Activated CD4-positive, alpha-beta T cell treated with anti-CD3 and anti-CD28 coated beads for 36 hours (primary cell): ENCODE measurements around the gene CLMP. TPM values are rescaled to one million over a fixed set of nuclear protein-coding genes. Genes with fewer than 3 reads are reported as not detected.
"Not testable (repeated sequence)": the region's sequence is repeated elsewhere in the genome, so short reads cannot be mapped to it uniquely, and the experiment has no call there.

Experiments
- ATAC-seq: fragments of 200-7000 bp; cut with Tn5 transposase; one replicate; pipeline ENCODE4 v1.10.0; 2021; ENCODE audit warnings: mild to moderate bottlenecking, moderate library complexity
- CTCF ChIA-PET: fragments of 350-600 bp; sonication (Branson Sonifier 250); formaldehyde crosslinking; loops from one replicate; lab custom pipeline; 2021; ENCODE audit warnings: antibody characterized with exemption; lab: Charles Lee
- POLR2A ChIA-PET: fragments of 350-600 bp; sonication (Branson Sonifier 250); formaldehyde crosslinking; loops from one replicate; lab custom pipeline; 2021; ENCODE audit warnings: antibody characterized with exemption, inconsistent platforms; lab: Charles Lee
- DNase-seq: peaks from one replicate; pipeline ENCODE4 v3.0.0-alpha.2; 2020
- H3K27ac Mint-ChIP-seq: one replicate; pipeline ENCODE4 v1.8.0; 2021; ENCODE audit warnings: mixed read lengths
- H3K27me3 Mint-ChIP-seq: one replicate; pipeline ENCODE4 v1.8.0; 2021; ENCODE audit warnings: mixed read lengths
- H3K36me3 Mint-ChIP-seq: one replicate; pipeline ENCODE4 v1.8.0; 2021; ENCODE audit warnings: low read depth, mixed read lengths
- H3K4me1 Mint-ChIP-seq: one replicate; pipeline ENCODE4 v1.8.0; 2021; ENCODE audit warnings: mixed read lengths
- H3K4me3 Mint-ChIP-seq: one replicate; pipeline ENCODE4 v1.8.0; 2021; ENCODE audit warnings: mild to moderate bottlenecking, moderate library complexity, mixed read lengths
- H3K9me3 Mint-ChIP-seq: one replicate; pipeline ENCODE4 v1.8.0; 2021; ENCODE audit warnings: low read depth, mixed read lengths
- intact Hi-C, 2 experiments: fragments of 100-400 bp; cut with DNase I in 1 of 2; cut with micrococcal nuclease in 1 of 2; formaldehyde crosslinking; loops; one replicate each; pipeline versions ENCODE4 v1.14.2 to v1.15.1; 2022 to 2024; cut with DNase I, micrococcal nuclease
- total RNA-seq, 2 experiments: library from RNA; stranded (reverse); gene quantifications; one replicate each; pipeline ENCODE4 v1.2.3, GENCODE V29; 2021

The CLMP gene
- total RNA-seq, 2 experiments from 2014 or later = 0.05 to 0.09 TPM

DNA sequence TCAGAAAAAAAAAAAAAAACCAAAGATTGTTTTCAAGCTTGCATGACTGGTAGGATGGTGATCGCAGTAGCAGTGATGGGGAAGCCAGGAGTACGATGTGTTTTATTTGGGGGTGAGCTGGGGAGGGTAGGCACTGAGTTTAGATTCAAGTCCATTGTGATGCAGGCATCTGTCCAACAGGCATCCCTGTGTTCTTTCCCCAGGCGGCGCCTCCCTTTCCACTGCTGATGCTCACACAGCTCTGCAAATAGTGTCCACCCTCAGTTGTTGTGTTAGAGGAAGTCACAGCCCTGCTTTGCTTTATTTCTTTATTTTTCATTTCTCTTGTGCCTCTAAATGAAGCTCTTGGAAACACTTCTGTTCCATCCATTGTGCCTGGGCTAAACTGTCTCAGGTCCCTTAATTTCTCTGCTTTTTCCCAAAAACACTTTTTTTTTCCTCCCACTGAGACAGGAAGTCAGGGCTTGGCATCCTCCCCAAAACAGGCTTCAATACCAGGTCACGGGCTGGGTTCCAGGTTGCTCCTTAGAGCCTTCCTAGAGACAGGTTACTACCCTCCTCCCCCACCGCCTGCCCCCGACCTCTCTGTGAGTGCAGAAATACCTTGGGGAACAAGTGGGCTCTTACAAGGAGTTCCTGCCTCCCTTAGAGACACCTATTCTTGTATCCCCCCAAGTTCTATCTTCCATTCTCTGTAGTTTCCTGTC, 94.5 kb downstream of the CLMP start:
- peak; percentile 18 for ATAC-seq
- Mint-ChIP-seq H3K36me3 (no peaks in the 10 kb centered on the region), H3K4me3 (peak overlapping the region; percentile 46), H3K27ac (peak overlapping the region; percentile 75), H3K9me3 (no peaks in the 10 kb centered on the region), H3K27me3 (no peaks in the 10 kb centered on the region), H3K4me1 (peaks cover 24% of the 10 kb centered on the region)
- ChIA-PET POLR2A (interaction anchor here (0.6 to 1.3 kb wide), 4 partner anchors 38 to 358 kb away, joined by 3 to 6 read pairs (median 4); partner anchors contain the start of gene HSPA8), CTCF (interaction anchor here (1.1 to 8.1 kb wide), 6 partner anchors 10 to 146 kb away, joined by 3 to 91 read pairs (median 4); no protein-coding TSS in a partner anchor)
- DNase-seq = no peak
- intact Hi-C loops = loop anchor here in 1 of 2 experiments (5.0 kb wide), 1 partner anchor 38 kb away; the partner anchor contains the start of gene HSPA8

DNA sequence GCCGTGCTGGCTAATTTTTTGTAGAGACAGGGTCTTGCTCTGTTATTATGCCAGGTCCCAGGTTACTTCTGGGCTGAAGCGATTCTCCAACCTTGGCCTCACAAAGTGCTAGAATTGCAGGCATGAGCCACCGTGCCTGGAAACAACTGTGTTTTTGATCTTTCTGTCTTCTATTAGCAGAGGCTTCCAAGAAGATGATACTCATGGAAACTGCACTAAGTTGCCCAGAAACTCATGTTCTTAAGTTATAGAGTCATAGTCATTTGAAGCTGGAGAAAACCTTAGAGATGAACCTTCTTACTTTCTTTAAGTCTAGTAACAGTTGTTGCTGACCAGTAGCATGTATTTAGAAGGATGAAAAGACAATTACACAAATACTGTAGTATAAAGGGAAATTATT, 96.1 kb downstream of the CLMP start:
- DNase-seq (no peak), ATAC-seq (no peak)
- Mint-ChIP-seq H3K4me3 (no peak overlapping the region), H3K9me3 (no peaks in the 10 kb centered on the region), H3K27me3 (no peaks in the 10 kb centered on the region), H3K36me3 (no peaks in the 10 kb centered on the region), H3K27ac (no peak overlapping the region), H3K4me1 (peaks cover 24% of the 10 kb centered on the region)
- ChIA-PET POLR2A (no interaction called here), CTCF (interaction anchor here (1.0 to 8.1 kb wide), 4 partner anchors 11 to 162 kb away, joined by 3 to 91 read pairs (median 4); no protein-coding TSS in a partner anchor)
- intact Hi-C loops = no loop called here

DNA sequence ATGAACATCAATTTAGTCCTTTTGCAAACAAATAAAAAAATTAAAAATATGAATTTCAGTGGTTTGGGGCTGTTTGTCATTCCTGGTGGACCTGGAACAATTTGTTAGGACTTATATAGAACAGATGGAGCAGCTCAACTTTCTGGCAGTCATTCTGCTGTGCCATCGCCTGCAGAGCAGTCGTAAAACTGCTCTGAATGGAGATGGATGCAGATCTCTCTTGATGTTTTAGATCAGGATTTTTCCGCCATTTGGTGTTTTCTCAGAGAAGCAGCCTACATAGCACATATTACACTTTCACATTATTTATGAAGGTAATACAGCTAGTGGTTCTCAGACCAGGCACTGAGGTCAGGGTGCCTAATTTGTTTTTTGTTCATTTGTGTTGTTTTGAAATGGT, 101.3 kb downstream of the CLMP start:
- intact Hi-C loops = no loop called here
- DNase-seq (no peak), ATAC-seq (no peak)
- Mint-ChIP-seq H3K4me3 (no peak overlapping the region), H3K27me3 (no peaks in the 10 kb centered on the region), H3K4me1 (peaks cover 5% of the 10 kb centered on the region), H3K36me3 (no peaks in the 10 kb centered on the region), H3K9me3 (no peaks in the 10 kb centered on the region), H3K27ac (no peak overlapping the region)
- ChIA-PET POLR2A (interaction anchor here (1.3 kb wide), 1 partner anchor 31 kb away, joined by 3 read pairs; the partner anchor contains the start of gene HSPA8), CTCF (interaction anchor here (1.2 to 1.5 kb wide), 2 partner anchors 9 to 154 kb away, joined by 5 to 9 read pairs; no protein-coding TSS in a partner anchor)

DNA sequence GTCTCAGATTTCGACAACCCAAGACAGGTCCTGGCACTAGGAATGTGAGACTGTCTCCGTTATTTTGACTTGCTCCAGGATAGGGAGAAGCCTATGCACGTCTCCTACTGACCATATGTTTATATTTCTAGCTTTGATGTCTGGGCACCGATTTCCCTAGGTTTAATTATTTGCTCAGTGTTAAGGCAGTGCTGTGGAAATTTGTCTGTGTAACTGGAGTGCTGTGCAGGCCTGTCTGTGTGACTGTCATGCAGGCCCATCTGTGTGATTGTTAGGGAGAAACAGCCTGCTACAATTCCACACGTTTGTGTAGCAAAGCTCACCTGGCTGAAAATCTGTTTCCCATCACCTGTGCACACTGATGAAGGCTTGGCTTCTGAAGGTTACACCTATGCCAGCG, 103.5 kb downstream of the CLMP start:
- Mint-ChIP-seq H3K4me3 (no peak overlapping the region), H3K27ac (no peak overlapping the region), H3K4me1 (peaks cover 24% of the 10 kb centered on the region), H3K9me3 (no peaks in the 10 kb centered on the region), H3K27me3 (no peaks in the 10 kb centered on the region), H3K36me3 (no peaks in the 10 kb centered on the region)
- no peak for ATAC-seq
- no peak for DNase-seq
- ChIA-PET POLR2A (no interaction called here), CTCF (interaction anchor here (0.8 to 2.0 kb wide), 2 partner anchors 18 to 20 kb away, joined by 6 to 8 read pairs; no protein-coding TSS in a partner anchor)
- intact Hi-C loops = no loop called here

DNA sequence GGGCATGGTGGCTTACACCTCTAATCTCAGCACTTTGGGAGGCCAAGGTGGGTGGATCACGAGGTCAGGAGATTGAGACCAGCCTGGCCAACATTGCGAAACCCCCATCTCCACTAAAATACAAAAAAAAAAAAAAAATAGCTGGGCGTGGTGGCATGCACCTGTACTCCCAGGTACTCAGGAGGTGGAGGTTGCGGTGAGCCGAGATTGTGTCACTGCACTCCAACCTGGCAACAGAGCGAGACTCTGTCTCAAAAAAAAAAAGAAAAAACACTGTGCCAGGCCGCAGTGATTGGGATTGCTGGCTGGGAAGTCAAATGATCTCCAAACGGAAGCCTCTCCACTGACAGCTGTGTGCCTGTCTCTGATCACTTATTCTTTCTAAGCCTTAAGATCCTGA, 104.9 kb downstream of the CLMP start:
- POLR2A ChIA-PET = interaction anchor here (1.0 kb wide), 1 partner anchor 36 kb away, joined by 3 read pairs; no protein-coding TSS in a partner anchor
- H3K27ac Mint-ChIP-seq, ATAC-seq: not testable (repeated sequence)

DNA sequence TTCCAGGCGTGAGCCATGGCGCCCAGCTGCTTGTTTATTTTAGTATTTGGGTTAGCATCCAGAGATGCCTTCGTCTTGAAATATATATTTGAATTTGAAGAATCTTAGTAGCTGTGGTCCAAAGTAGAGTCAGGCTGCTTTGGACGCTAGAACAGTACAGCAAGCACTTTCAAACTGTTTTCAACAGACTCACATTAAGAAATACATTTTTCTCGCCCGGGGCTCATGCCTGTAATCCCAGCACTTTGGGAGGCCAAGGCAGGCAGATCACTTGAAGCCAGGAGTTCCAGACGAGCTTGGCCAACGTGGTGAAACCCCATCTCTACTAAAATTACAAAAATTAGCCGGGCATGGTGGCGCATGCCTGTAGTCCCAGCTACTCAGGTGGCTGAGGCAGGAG, 106.2 kb downstream of the CLMP start:
- H3K36me3 Mint-ChIP-seq, intact Hi-C loops, ATAC-seq, H3K27me3 Mint-ChIP-seq, H3K27ac Mint-ChIP-seq, H3K4me3 Mint-ChIP-seq, H3K9me3 Mint-ChIP-seq, DNase-seq: not testable (repeated sequence)
- peaks cover 41% of the 10 kb centered on the region for H3K4me1 Mint-ChIP-seq
- ChIA-PET POLR2A (interaction anchor here (1.1 kb wide), 2 partner anchors 11 to 25 kb away, joined by 3 to 8 read pairs; no protein-coding TSS in a partner anchor), CTCF (interaction anchor here (0.7 to 5.5 kb wide), 7 partner anchors 14 to 158 kb away, joined by 3 to 23 read pairs (median 4); no protein-coding TSS in a partner anchor)

More for the DNA sequence above, 104.9 kb downstream of the CLMP start:
- H3K4me1 Mint-ChIP-seq = peaks cover 37% of the 10 kb centered on the region
- intact Hi-C loops, H3K4me3 Mint-ChIP-seq, H3K27me3 Mint-ChIP-seq, DNase-seq, H3K36me3 Mint-ChIP-seq, H3K9me3 Mint-ChIP-seq: not testable (repeated sequence)
- CTCF ChIA-PET = interaction anchor here (0.6 to 1.2 kb wide), 2 partner anchors 157 to 266 kb away, joined by 3 to 4 read pairs; no protein-coding TSS in a partner anchor

DNA sequence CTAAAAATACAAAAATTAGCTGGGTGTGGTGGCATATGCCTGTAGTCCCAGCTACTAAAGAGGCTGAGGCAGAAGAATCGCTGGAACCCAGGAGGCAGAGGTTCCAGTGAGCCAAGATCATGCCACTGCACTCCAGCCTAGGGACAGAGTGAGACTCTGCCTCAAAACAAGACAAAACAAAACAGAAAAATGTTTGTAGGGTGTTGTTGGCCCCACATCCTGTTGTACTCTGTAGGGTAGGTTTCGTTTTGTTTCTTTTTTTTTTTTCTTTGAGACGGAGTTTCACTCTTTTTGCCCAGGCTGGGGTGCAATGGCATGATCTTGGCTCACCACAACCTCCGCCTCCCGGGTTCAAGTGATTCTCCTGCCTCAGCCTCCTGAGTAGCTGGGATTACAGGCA, 107.4 kb downstream of the CLMP start:
- POLR2A ChIA-PET, H3K36me3 Mint-ChIP-seq, H3K27me3 Mint-ChIP-seq, H3K9me3 Mint-ChIP-seq: not testable (repeated sequence)
- Mint-ChIP-seq H3K27ac (peak overlapping the region; percentile 80), H3K4me3 (peak overlapping the region; percentile 21), H3K4me1 (peaks cover 53% of the 10 kb centered on the region)
- intact Hi-C loops = loop anchor here in 1 of 2 experiments (2.0 kb wide), 1 partner anchor 15 kb away; no protein-coding TSS in a partner anchor
- peak; percentile 34 for DNase-seq
- CTCF ChIA-PET = interaction anchor here (0.6 to 5.5 kb wide), 6 partner anchors 8 to 159 kb away, joined by 3 to 23 read pairs (median 5); no protein-coding TSS in a partner anchor
- ATAC-seq = peak; percentile 91

DNA sequence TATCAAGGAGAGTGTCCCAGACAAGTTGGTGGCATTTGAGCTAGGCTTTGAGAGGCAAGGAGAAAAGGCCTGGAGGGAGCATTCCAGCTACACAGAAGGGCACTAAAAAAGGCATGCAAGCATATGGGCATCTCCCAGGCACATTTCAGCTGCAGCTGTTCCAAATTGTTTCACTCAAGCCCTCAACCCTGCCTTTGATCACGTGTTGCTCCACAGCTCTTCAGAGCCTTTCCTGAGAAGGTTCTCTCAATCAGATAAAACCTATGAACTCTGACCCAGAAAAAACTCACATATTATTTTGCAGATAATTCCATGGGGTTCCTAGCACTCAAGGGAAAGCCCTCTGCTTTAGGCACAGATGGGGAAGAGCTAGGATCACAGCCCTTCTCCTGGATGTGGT, 108.7 kb downstream of the CLMP start:
- H3K36me3 Mint-ChIP-seq = peaks cover 4% of the 10 kb centered on the region
- DNase-seq (no peak), ATAC-seq (no peak)
- ChIA-PET CTCF (interaction anchor here (0.7 to 5.5 kb wide), 6 partner anchors 14 to 434 kb away, joined by 3 to 23 read pairs (median 3); no protein-coding TSS in a partner anchor), POLR2A (interaction anchor here (0.6 to 1.9 kb wide), 2 partner anchors 20 to 26 kb away, joined by 3 to 5 read pairs; no protein-coding TSS in a partner anchor)
- no peaks in the 10 kb centered on the region for H3K27me3 Mint-ChIP-seq
- intact Hi-C loops = loop anchor here in 1 of 2 experiments (2.0 kb wide), 1 partner anchor 14 kb away; no protein-coding TSS in a partner anchor
- peaks cover 57% of the 10 kb centered on the region for H3K4me1 Mint-ChIP-seq
- no peaks in the 10 kb centered on the region for H3K9me3 Mint-ChIP-seq
- peak overlapping the region; percentile 45 for H3K27ac Mint-ChIP-seq
- H3K4me3 Mint-ChIP-seq = no peak overlapping the region

DNA sequence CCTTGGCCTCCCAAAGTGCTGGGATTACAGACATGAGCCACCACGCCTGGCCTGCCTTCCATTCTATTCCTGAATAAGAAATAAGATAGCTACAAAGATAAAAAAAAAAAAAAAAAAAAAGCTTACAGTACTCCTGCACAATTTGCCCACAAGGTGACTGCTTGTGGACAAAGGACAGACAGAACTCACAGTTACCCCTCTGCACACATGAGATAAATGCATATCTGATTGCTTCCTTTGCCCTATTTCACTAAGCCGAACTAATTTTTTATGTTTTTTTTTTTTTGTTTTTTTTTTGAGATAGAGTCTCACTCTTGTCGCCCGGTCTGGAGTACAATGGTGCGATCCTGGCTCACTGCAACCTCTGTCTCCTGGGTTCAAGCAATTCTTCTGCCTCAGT, 109.6 kb downstream of the CLMP start:
- H3K4me3 Mint-ChIP-seq = no peak overlapping the region
- peaks cover 54% of the 10 kb centered on the region for H3K4me1 Mint-ChIP-seq
- no peaks in the 10 kb centered on the region for H3K9me3 Mint-ChIP-seq
- POLR2A ChIA-PET = interaction anchor here (0.6 to 1.9 kb wide), 2 partner anchors 14 to 25 kb away, joined by 3 to 5 read pairs; no protein-coding TSS in a partner anchor
- ATAC-seq (no peak), DNase-seq (no peak)
- CTCF ChIA-PET = interaction anchor here (0.7 to 5.5 kb wide), 3 partner anchors 18 to 162 kb away, joined by 3 to 23 read pairs (median 4); no protein-coding TSS in a partner anchor
- intact Hi-C loops = no loop called here
- no peaks in the 10 kb centered on the region for H3K27me3 Mint-ChIP-seq
- no peak overlapping the region for H3K27ac Mint-ChIP-seq
- peaks cover 4% of the 10 kb centered on the region for H3K36me3 Mint-ChIP-seq

DNA sequence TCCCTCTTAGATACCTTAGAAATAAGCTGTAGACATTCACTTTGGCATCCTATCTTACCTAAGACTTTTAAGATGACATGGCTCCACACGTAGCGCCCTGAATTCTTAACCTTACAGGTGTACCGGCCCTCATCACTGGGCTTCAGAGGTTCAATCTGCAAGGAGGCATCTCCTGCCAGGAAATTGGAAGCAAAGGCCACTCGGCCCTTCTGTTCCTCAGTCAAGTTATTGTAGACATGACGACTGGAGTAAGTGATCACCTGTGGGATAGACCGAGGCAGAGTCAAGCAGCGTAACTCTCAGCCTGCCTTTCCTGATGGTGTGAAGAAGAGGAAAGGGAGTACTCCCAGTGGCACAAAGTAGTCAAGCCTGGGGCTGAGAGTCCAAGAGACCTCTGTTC, 110.6 kb downstream of the CLMP start:
- intact Hi-C loops = loop anchor here in 1 of 2 experiments (5.0 kb wide), 1 partner anchor 298 kb away; no protein-coding TSS in a partner anchor
- no peak for DNase-seq
- no peaks in the 10 kb centered on the region for H3K27me3 Mint-ChIP-seq
- peak overlapping the region; percentile 47 for H3K27ac Mint-ChIP-seq
- H3K9me3 Mint-ChIP-seq = no peaks in the 10 kb centered on the region
- no peak for ATAC-seq
- POLR2A ChIA-PET = interaction anchor here (1.4 to 1.6 kb wide), 2 partner anchors 12 to 22 kb away, joined by 4 to 9 read pairs; partner anchors contain the start of gene HSPA8
- peaks cover 4% of the 10 kb centered on the region for H3K36me3 Mint-ChIP-seq
- CTCF ChIA-PET = interaction anchor here (0.5 to 5.5 kb wide), 2 partner anchors 19 to 129 kb away, joined by 3 to 23 read pairs; no protein-coding TSS in a partner anchor
- H3K4me3 Mint-ChIP-seq = no peak overlapping the region
- H3K4me1 Mint-ChIP-seq = peaks cover 63% of the 10 kb centered on the region
